CD4-positive, alpha-beta T cell treated with Interleukin-4 for 4 hours (primary cell): ENCODE results near the gene BACH1.
A peak's percentile ranks its signal among the peaks of the same experiment; 100 is the strongest.

Experiments used
- DNase-seq: peaks from one replicate; pipeline ENCODE4 v3.0.0-alpha.2; 2020

The BACH1 gene

GRCh38 chr21:29295066-29295650 lies 3.6 kb upstream of the BACH1 start:
- DNase-seq: peak; percentile 74

DNA sequence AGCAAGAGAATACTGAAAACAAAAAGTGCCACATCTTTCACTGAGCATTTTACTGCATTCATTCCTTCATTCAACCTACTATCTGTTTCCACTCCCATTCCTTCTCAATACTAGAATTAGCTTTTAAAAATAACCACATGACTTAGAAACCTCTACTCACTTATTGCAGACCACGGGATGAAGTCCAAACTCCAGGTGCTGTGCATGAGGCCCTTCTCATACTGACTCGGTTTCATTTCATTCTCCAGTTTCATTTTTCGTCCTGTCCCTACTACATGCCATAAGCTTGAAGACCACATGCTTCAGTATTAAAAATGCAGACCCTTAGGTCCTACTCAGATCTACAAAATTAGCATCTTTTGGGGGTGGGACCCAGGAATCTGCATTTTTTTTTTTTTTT lies 2.3 kb upstream of the BACH1 start:
- no peak for DNase-seq

- DNase-seq: no peak
Observed at GRCh38 chr21:29297483-29298347, 1.0 kb upstream of the BACH1 start.

- peak; percentile 67 for DNase-seq
Observed at GRCh38 chr21:29299046-29299915, 559 bp downstream of the BACH1 start.

DNA sequence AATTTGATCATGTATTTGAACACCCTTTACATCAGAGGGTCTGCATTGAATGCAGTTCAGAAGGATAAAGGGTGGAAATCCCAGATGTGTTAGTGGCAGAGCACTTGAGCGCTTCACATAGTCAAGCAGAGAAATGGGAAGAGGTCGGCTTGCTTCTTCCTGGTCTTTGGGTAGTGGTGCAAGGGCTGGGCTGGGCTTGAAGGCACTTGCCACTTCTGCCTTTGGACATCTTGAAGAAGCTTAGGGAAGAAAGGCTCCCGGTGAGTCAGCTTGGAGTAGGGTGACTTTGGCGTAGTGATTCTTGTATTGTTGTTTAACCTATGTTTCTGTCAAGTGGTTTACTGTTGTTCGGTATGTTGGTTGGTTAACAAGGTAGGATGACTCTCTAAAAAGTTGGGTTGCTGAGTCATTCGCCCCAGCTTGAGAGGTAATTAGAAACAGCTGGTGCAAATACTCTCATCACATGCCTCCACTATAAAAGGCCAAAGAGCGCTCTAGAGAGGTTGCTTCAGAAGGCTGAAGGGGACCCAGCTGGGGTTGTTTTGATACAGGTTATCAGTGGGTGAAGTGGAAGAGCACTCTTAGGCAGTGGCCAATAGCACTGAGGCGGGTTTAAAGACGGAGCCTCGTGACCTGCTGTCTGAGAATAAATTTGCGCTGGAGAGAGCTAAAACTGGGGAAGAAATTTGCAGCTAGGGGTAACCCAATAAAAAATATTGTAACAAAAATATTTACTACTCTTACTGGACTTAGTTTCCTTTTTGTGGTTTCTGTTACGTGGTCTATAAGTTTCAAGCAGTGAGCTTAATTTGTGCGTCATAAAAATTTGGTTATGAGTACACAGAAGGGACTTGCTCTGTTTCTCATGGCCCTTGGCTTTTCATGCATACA lies 1.4 kb downstream of the BACH1 start:
- peak; percentile 86 for DNase-seq

GRCh38 chr21:29300807-29301138 lies 2.1 kb downstream of the BACH1 start:
- no peak for DNase-seq

DNA sequence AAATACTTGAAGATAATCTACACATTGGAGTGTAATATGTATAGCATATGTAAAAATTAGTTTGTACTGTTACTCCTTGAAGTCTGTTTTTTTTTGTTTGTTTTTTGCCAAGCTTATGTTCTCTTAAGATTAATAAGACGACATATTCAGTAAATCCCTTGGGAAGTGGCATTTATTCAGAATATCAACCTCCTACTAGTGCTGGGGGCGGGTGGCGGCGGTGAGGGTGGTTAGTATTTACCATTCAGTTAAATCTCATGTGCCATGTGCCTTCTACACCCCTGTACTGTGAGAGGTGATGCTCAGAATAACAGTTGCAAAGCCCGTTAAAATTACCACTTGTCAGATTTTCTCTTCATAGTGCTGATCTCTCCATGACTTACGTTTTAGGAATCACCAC lies 3.0 kb downstream of the BACH1 start:
- no peak for DNase-seq

DNA sequence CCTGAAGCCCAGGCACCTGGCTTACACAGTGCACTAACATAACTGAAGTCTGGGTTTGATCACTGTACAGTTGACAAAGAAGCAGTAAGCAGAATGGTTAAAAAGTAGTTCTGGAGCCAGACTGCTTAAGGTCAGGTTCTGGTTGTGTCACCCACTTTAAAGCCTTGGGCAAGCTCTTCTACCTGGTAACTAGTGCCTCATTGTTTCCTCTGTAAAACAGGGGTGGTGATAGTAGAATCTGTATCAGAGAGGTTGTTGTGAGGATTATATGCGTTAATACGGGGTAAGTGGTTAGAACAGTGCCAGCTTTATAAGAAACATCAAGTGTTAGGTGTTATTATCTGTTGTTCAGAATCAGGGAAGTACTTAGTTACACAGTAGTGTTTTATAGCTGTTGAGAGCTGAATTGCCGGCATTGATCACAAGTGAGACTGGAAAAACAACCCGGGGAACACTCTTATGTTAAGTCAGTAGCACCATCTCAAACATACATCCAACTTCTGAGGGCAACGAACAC lies 3.7 kb downstream of the BACH1 start:
- DNase-seq: no peak

- no peak for DNase-seq
Observed at GRCh38 chr21:29303288-29303687, 4.6 kb downstream of the BACH1 start.

DNA sequence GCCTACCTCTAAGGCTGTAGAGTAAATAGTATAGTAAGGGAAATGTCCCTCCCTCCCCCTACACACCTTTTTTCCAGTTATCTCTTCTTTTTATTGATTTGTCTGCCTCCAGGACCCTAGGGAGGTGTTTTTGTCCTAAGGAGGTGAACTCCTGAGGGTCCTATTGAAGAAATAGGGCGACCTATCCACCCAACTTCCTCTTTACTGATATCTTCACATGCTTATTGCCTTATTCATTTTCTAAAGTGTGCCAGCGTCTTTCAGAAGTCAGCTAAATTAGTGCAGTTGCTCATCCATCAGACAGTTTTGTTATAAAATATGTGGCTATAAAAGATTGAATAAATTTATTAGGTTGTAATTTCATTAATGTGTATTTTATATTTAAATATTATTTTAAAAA lies 5.9 kb downstream of the BACH1 start:
- no peak for DNase-seq

DNA sequence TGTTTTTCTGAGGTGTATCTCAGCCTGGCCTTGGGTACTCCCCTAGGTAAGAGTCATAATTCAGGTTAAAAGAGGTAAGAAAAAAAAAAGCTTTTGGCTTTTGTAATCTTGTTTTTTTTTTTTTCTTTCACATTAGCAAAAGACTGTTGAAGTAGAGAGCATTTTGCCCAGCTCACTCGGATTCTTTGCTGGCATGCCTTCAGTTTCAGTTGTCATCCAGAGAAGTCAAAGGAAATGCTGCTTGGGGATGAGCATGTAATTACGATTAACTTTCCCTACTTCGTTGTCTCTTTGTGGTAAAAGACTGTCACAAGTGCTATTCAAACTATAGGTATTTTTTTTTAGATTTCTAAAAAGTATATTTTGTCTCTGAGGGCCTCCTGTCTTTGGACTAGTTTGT lies 6.3 kb downstream of the BACH1 start:
- no peak for DNase-seq

DNA sequence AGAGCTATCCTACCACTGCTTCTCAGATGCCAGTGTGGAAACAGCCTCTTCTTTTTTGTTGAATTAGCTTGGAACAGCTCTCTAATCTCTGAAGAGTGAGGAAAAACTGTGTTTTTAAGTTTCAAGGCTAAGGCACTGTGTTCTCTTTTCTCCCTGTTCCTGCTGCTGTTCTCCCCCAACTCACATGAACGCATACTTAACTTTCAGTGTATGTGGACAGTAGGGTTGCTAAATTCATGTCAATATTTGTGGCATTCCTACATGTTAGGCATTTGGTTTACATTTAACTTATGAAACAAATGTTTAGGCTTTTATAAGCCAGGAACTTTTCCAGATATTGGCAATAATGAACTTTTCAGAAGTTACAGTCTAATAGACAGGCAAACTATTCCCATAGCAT lies 6.8 kb downstream of the BACH1 start:
- no peak for DNase-seq

GRCh38 chr21:29306920-29307319 lies 8.2 kb downstream of the BACH1 start:
- DNase-seq: no peak

GRCh38 chr21:29307718-29308455 lies 9.2 kb downstream of the BACH1 start:
- DNase-seq: no peak

- no peak for DNase-seq
Observed at GRCh38 chr21:29308456-29308783, 9.7 kb downstream of the BACH1 start.

DNA sequence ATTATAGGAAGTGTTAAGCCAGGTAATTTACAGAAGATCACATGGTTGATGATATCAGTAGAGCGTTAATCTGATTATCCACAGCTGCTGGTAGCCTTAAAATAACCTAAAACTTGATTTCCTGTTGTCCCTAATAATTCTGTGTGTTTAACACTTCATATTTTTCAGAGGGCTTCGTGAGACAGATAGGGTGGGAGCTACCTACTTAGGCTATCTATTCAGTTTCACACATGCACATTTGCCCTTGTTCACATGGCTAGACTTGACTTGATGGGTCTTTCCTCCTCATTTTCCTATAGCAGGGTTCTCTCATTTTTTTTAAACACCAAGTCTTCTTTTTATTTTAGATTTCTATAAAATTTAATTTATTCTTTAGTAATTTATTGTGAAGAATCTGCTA lies 11.0 kb downstream of the BACH1 start:
- no peak for DNase-seq

DNA sequence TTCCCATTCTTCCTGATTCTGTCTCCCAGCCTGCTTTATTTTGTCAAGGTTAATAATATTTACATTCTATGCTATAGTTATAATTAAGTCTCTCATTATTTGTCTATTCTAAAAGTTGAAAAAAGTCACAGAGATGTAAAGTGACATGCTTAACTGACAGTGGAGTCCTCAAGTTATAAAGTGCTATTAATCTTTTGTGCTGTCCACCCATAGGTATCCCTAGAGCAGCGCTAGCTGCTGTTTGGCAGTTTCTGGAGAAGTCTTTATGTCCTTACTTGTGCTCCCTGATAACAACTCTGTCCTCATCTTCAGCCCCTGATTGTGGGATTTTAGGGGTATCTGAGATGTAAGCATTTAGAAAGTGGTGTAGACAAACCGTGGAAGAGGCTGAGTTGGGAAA lies 13.1 kb downstream of the BACH1 start:
- no peak for DNase-seq

- no peak for DNase-seq
Observed at GRCh38 chr21:29312981-29313380, 14.3 kb downstream of the BACH1 start.

DNA sequence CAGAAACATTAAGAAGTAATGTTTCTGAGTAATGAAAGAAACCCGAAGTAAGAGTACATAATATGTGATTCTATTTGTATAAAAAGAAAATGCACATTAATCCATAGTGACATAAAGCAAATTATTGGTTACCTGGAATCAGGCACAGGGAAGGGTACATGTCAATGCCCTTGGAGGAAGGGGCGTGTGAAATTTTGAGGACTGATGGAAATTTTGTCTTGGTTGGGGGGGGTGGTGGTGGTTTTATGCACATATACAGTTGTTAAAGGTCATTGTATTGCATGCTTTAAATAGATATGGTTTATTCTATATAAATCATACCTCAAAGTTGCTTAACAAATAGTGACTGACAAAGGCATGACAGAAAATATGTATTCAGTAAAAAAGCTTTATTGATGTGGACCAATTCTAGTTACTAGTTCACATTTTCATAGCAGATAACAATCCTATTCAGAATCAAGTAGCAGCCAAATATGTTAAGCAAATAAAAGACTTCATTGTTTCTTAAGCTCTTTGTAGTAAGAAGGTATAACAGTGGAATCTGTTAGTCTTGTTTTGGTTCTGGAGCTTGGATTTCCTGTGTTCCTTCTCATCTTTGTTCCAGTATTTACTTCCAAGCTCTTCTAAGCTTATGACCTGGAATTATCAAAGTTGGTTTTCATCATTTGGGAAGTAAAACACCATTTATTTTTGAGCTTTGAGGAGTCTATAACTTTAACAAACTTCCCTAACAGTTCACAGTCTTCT lies 15.1 kb downstream of the BACH1 start:
- no peak for DNase-seq

- DNase-seq: no peak
Observed at GRCh38 chr21:29315131-29315749, 16.5 kb downstream of the BACH1 start.
